ENCODE results near the gene CCNY.

- TF ChIP-seq POLR2AphosphoS5 (IDR thresholded peaks at IDR 0.05; ENCODE audit: borderline replicate concordance, low read depth, low read length) = no peak
- TF ChIP-seq EZH2 (IDR thresholded peaks at IDR 0.05) = no peak
- TF ChIP-seq FOXP2 (optimal IDR thresholded peaks at IDR 0.05; ENCODE audit: control extremely low read depth, extremely low read length, insufficient read depth) = no peak
Measured at GRCh38 chr10:35398908-35399307, 62.6 kb downstream of the CCNY start.
